ENCODE data around the gene MBD3.

Gene MBD3

GRCh38 chr19:1582201-1582600, 10.5 kb downstream of the MBD3 start:
- CTCF ChIA-PET, result no interaction called here
- TF ChIP-seq ELF4 (IDR thresholded peaks at IDR 0.05) (no peak), ARNT (IDR thresholded peaks at IDR 0.05) (no peak), NFRKB (IDR thresholded peaks at IDR 0.05) (no peak), CTBP1 (IDR thresholded peaks at IDR 0.05; ENCODE audit: borderline replicate concordance) (no peak), FOXK2 (IDR thresholded peaks at IDR 0.05) (no peak)
- POLR2A ChIA-PET, result no interaction called here
- DNase-seq (ENCODE audit: extremely low spot score), result no peak

- TF ChIP-seq SUZ12 (IDR thresholded peaks at IDR 0.05) (no peak), CTBP1 (IDR thresholded peaks at IDR 0.05; ENCODE audit: borderline replicate concordance) (no peak), FOXK2 (IDR thresholded peaks at IDR 0.05) (no peak), NFRKB (IDR thresholded peaks at IDR 0.05) (no peak), BHLHE40 (IDR thresholded peaks at IDR 0.05; ENCODE audit: borderline replicate concordance) (no peak), PKNOX1 (IDR thresholded peaks at IDR 0.05) (no peak), FOXA1 (IDR thresholded peaks at IDR 0.05) (no peak), ELF4 (IDR thresholded peaks at IDR 0.05) (no peak), HDGF (IDR thresholded peaks at IDR 0.05; ENCODE audit: borderline replicate concordance) (no peak), LEF1 (IDR thresholded peaks at IDR 0.05; ENCODE audit: borderline replicate concordance) (no peak), ZNF384 (IDR thresholded peaks at IDR 0.05) (no peak), SP1 (IDR thresholded peaks at IDR 0.05) (no peak), ARNT (IDR thresholded peaks at IDR 0.05) (no peak), FOXM1 (IDR thresholded peaks at IDR 0.05; ENCODE audit: borderline replicate concordance) (no peak), L3MBTL2 (conservative IDR thresholded peaks at IDR 0.05) (no peak), TARDBP (IDR thresholded peaks at IDR 0.05) (no peak)
- ChIA-PET CTCF (no interaction called here), POLR2A (interaction anchor here (0.8 kb wide), 1 partner anchor 10 kb away, joined by 4 read pairs; no protein-coding TSS in a partner anchor)
Observed at GRCh38 chr19:1580957-1581356, 11.7 kb downstream of the MBD3 start.

GRCh38 chr19:1580382-1580781, 12.3 kb downstream of the MBD3 start:
- ChIA-PET POLR2A (interaction anchor here (1.5 kb wide), 1 partner anchor 7 kb away, joined by 4 read pairs; no protein-coding TSS in a partner anchor), CTCF (no interaction called here)
- TF ChIP-seq TARDBP (IDR thresholded peaks at IDR 0.05) (no peak), HDGF (IDR thresholded peaks at IDR 0.05; ENCODE audit: borderline replicate concordance) (no peak), PKNOX1 (IDR thresholded peaks at IDR 0.05) (no peak), FOXK2 (IDR thresholded peaks at IDR 0.05) (no peak), ELF4 (IDR thresholded peaks at IDR 0.05) (no peak), LEF1 (IDR thresholded peaks at IDR 0.05; ENCODE audit: borderline replicate concordance) (no peak)
- DNase-seq (ENCODE audit: extremely low spot score), result no peak

More at GRCh38 chr19:1580957-1581356, 11.7 kb downstream of the MBD3 start:
- no peak for DNase-seq (ENCODE audit: extremely low spot score)

- no peak for DNase-seq (ENCODE audit: extremely low spot score)
- TF ChIP-seq SP1 (IDR thresholded peaks at IDR 0.05) (no peak), SUZ12 (IDR thresholded peaks at IDR 0.05) (no peak), ZNF384 (IDR thresholded peaks at IDR 0.05) (no peak)
- POLR2A ChIA-PET, result interaction anchor here (0.7 to 5.0 kb wide), 3 partner anchors 9 to 14 kb away, joined by 3 to 19 read pairs (median 4); no protein-coding TSS in a partner anchor
- CTCF ChIA-PET, result no interaction called here
Observed at GRCh38 chr19:1579222-1579621, 13.4 kb downstream of the MBD3 start.

GRCh38 chr19:1577929-1578618, 14.6 kb downstream of the MBD3 start:
- no peak for TF ChIP-seq FOXM1 (IDR thresholded peaks at IDR 0.05; ENCODE audit: borderline replicate concordance)
- ChIA-PET CTCF (interaction anchor here (1.2 kb wide), 1 partner anchor 9 kb away, joined by 3 read pairs; no protein-coding TSS in a partner anchor), POLR2A (interaction anchor here (1.0 to 5.0 kb wide), 3 partner anchors 9 to 15 kb away, joined by 6 to 19 read pairs (median 11); partner anchors contain the start of gene MBD3)
- no peak for DNase-seq (ENCODE audit: extremely low spot score)

- DNase-seq (ENCODE audit: extremely low spot score), result no peak
- no peak for TF ChIP-seq SP1 (IDR thresholded peaks at IDR 0.05)
- no peak for TF ChIP-seq LEF1 (IDR thresholded peaks at IDR 0.05; ENCODE audit: borderline replicate concordance)
- no peak for TF ChIP-seq HDGF (IDR thresholded peaks at IDR 0.05; ENCODE audit: borderline replicate concordance)
- TF ChIP-seq FOXA1 (IDR thresholded peaks at IDR 0.05), result no peak
- no peak for TF ChIP-seq BHLHE40 (IDR thresholded peaks at IDR 0.05; ENCODE audit: borderline replicate concordance)
- no peak for TF ChIP-seq CTBP1 (IDR thresholded peaks at IDR 0.05; ENCODE audit: borderline replicate concordance)
- TF ChIP-seq SUZ12 (IDR thresholded peaks at IDR 0.05), result no peak
- TF ChIP-seq ARNT (IDR thresholded peaks at IDR 0.05), result no peak
- TF ChIP-seq FOXM1 (IDR thresholded peaks at IDR 0.05; ENCODE audit: borderline replicate concordance), result no peak
- TF ChIP-seq ELF4 (IDR thresholded peaks at IDR 0.05), result no peak
- TF ChIP-seq PKNOX1 (IDR thresholded peaks at IDR 0.05), result no peak
- ChIA-PET POLR2A (interaction anchor here (1.0 to 5.0 kb wide), 3 partner anchors 10 to 16 kb away, joined by 6 to 19 read pairs (median 11); partner anchors contain the start of gene MBD3), CTCF (interaction anchor here (0.6 to 1.2 kb wide), 2 partner anchors 10 to 261 kb away, joined by 3 to 4 read pairs; no protein-coding TSS in a partner anchor)
Observed at GRCh38 chr19:1577090-1577928, 15.4 kb downstream of the MBD3 start.
